Prostate gland (tissue), 2 donors: ENCODE measurements around the gene BRME1.

ENCODE experiments used
- CTCF ChIP-seq, 4 experiments: fragments of 200-600 bp in 2 of 4; fragments of 450-650 bp in 2 of 4; sonication (generic) in 2 of 4; IDR thresholded peaks; 1 replicate in 3 of 4; 2 replicates in 1 of 4; pipeline ENCODE4 v1.5.1; 2016 to 2019; ENCODE audit warnings: antibody characterized with exemption in 4 of 4, mild to moderate bottlenecking in 2 of 4, moderate library complexity in 2 of 4
- POLR2A ChIP-seq: fragments of 450-650 bp; IDR thresholded peaks from one replicate; pipeline ENCODE4 v1.6.1; 2016; ENCODE audit warnings: antibody characterized with exemption, mild to moderate bottlenecking

GRCh38 chr19:13914777-13915176 lies 8.9 kb upstream of the BRME1 start:
- TF ChIP-seq CTCF (IDR thresholded peaks at IDR 0.05) (no peak), POLR2A (no peak)
